ENCODE results near the gene TIMP1. TPM values are rescaled to one million over a fixed set of nuclear protein-coding genes. Genes with fewer than 3 reads are reported as not detected.

TIMP1 gene
- total RNA-seq, 1 experiment from 2014 or later, result 48.6 TPM

DNA sequence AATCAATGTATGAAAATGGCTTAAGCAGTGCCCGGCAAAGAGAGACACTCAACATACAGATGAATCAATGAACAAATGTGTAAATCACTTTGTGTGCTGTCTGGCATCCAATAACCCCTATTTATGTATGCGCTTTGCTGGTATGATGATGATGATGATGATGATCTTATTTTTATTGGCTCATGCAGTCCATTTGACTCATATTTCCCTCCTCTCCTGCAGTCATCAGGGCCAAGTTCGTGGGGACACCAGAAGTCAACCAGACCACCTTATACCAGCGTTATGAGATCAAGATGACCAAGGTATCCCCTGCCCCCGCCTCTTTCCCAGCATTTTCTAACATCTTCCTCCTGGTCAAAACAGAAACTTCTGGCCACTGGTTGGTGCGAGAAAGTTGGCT, 2.5 kb downstream of the TIMP1 start:
- POLR2A ChIA-PET (ENCODE audit: unreplicated experiment), result no interaction called here
- TF ChIP-seq EZH2 (IDR thresholded peaks at IDR 0.05; ENCODE audit: low read depth), result no peak
- TF ChIP-seq, protein P1, sequence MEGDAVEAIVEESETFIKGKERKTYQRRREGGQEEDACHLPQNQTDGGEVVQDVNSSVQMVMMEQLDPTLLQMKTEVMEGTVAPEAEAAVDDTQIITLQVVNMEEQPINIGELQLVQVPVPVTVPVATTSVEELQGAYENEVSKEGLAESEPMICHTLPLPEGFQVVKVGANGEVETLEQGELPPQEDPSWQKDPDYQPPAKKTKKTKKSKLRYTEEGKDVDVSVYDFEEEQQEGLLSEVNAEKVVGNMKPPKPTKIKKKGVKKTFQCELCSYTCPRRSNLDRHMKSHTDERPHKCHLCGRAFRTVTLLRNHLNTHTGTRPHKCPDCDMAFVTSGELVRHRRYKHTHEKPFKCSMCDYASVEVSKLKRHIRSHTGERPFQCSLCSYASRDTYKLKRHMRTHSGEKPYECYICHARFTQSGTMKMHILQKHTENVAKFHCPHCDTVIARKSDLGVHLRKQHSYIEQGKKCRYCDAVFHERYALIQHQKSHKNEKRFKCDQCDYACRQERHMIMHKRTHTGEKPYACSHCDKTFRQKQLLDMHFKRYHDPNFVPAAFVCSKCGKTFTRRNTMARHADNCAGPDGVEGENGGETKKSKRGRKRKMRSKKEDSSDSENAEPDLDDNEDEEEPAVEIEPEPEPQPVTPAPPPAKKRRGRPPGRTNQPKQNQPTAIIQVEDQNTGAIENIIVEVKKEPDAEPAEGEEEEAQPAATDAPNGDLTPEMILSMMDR (conservative IDR thresholded peaks at IDR 0.05), result no peak
- Histone ChIP-seq H3K4me2 (no peak overlapping the region), H3K9me2 (ENCODE audit: insufficient read depth) (no peaks in the 10 kb centered on the region), H3F3A (ENCODE audit: insufficient read depth, low read depth) (no peaks in the 10 kb centered on the region), H2AFZ (no peak overlapping the region), H3K4me1 (replicated peaks; ENCODE audit: insufficient read depth) (no peaks in the 10 kb centered on the region), H3K36me3 (ENCODE audit: low read depth) (no peaks in the 10 kb centered on the region), H3K79me2 (ENCODE audit: low read depth) (no peaks in the 10 kb centered on the region), H3K27me3 (ENCODE audit: insufficient read depth, low read depth) (no peaks in the 10 kb centered on the region), H4K20me1 (ENCODE audit: insufficient read depth) (no peaks in the 10 kb centered on the region), H3K9me3 (ENCODE audit: insufficient read depth, low read depth) (no peaks in the 10 kb centered on the region), H3K4me3 (no peak overlapping the region), H3K27ac (no peak overlapping the region)
- no TSS peak for BruUV-seq (replicated peaks)
- no peak for DNase-seq
- intact Hi-C loops (cut with micrococcal nuclease; ENCODE audit: unreplicated experiment), result no loop called here
- CTCF ChIA-PET, result no interaction called here

DNA sequence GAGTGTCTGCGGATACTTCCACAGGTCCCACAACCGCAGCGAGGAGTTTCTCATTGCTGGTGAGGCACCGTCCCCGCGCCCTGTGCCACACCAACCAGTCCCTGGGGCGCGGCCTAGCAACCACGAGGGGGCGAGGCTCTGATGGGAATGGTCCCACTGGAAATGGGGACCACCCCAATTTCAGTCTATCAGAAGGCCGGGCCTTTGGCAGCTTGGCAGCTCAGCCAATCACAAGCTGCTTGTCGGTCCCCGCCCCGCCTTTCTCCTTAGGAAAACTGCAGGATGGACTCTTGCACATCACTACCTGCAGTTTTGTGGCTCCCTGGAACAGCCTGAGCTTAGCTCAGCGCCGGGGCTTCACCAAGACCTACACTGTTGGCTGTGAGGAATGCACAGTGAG, 3.0 kb downstream of the TIMP1 start:
- Histone ChIP-seq H4K20me1 (ENCODE audit: insufficient read depth) (no peaks in the 10 kb centered on the region), H3K9me3 (ENCODE audit: insufficient read depth, low read depth) (no peaks in the 10 kb centered on the region), H3K4me2 (no peak overlapping the region), H2AFZ (no peak overlapping the region), H3K27me3 (ENCODE audit: insufficient read depth, low read depth) (no peaks in the 10 kb centered on the region), H3K27ac (no peak overlapping the region), H3K79me2 (ENCODE audit: low read depth) (no peaks in the 10 kb centered on the region), H3K4me1 (replicated peaks; ENCODE audit: insufficient read depth) (no peaks in the 10 kb centered on the region), H3K36me3 (ENCODE audit: low read depth) (no peaks in the 10 kb centered on the region), H3K9me2 (ENCODE audit: insufficient read depth) (no peaks in the 10 kb centered on the region), H3K4me3 (no peak overlapping the region), H3F3A (ENCODE audit: insufficient read depth, low read depth) (no peaks in the 10 kb centered on the region)
- TF ChIP-seq EZH2 (IDR thresholded peaks at IDR 0.05; ENCODE audit: low read depth), result no peak
- TF ChIP-seq, protein P1 (conservative IDR thresholded peaks at IDR 0.05), result no peak
- no peak for DNase-seq
- BruUV-seq (replicated peaks), result no TSS peak
- intact Hi-C loops (cut with micrococcal nuclease; ENCODE audit: unreplicated experiment), result no loop called here
- POLR2A ChIA-PET (ENCODE audit: unreplicated experiment), result no interaction called here
- CTCF ChIA-PET, result no interaction called here

DNA sequence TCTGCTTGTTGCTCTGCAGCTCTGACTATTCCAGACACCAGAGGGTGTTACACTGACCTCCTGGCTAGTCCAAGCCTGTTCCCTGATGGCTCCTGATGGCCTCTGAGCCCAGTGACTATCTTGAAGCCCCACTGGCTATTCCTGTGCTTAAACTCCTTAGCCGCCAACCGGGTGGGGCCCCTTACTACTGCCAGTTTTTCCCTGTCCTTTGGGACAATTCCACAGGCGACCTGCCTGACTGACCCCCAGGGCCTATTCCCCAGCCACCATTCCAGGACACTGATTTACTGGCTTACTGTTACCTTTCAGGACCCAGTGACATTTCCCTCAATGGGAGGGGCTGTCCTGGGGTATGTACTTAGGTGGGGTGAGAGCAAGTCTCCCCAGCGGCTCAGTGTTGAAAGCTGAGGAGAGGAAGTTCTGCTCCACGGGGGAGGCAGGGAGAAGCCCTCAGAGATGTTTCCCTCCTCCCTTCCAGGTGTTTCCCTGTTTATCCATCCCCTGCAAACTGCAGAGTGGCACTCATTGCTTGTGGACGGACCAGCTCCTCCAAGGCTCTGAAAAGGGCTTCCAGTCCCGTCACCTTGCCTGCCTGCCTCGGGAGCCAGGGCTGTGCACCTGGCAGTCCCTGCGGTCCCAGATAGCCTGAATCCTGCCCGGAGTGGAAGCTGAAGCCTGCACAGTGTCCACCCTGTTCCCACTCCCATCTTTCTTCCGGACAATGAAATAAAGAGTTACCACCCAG, 4.0 kb downstream of the TIMP1 start:
- DNase-seq, result no peak
- H3K9me3 ChIP-seq (ENCODE audit: insufficient read depth, low read depth), result no peaks in the 10 kb centered on the region
- H3K27me3 ChIP-seq (ENCODE audit: insufficient read depth, low read depth), result no peaks in the 10 kb centered on the region
- no peak overlapping the region for H3K4me2 ChIP-seq
- H2AFZ ChIP-seq, result no peak overlapping the region
- H3K9me2 ChIP-seq (ENCODE audit: insufficient read depth), result no peaks in the 10 kb centered on the region
- TF ChIP-seq, protein P1 (conservative IDR thresholded peaks at IDR 0.05), result no peak
- TF ChIP-seq EZH2 (IDR thresholded peaks at IDR 0.05; ENCODE audit: low read depth), result no peak
- H3K4me1 ChIP-seq (replicated peaks; ENCODE audit: insufficient read depth), result no peaks in the 10 kb centered on the region
- H3K4me3 ChIP-seq, result no peak overlapping the region
- no peaks in the 10 kb centered on the region for H4K20me1 ChIP-seq (ENCODE audit: insufficient read depth)
- H3K79me2 ChIP-seq (ENCODE audit: low read depth), result no peaks in the 10 kb centered on the region
- no peak overlapping the region for H3K27ac ChIP-seq
- ChIA-PET CTCF (no interaction called here), POLR2A (ENCODE audit: unreplicated experiment) (no interaction called here)
- H3F3A ChIP-seq (ENCODE audit: insufficient read depth, low read depth), result no peaks in the 10 kb centered on the region
- intact Hi-C loops (cut with micrococcal nuclease; ENCODE audit: unreplicated experiment), result no loop called here
- H3K36me3 ChIP-seq (ENCODE audit: low read depth), result no peaks in the 10 kb centered on the region
- BruUV-seq (replicated peaks), result no TSS peak

Data from PC-9 (cell line).